Coronary artery (tissue), 2 donors: Measurements from ENCODE around the gene TSPAN9.
"Not testable (repeated sequence)": the region's sequence is repeated elsewhere in the genome, so short reads cannot be mapped to it uniquely, and the experiment has no call there.

Experiments used
- DNase-seq: peaks from one replicate; pipeline ENCODE4 v3.0.0-alpha.2; 2017; ENCODE audit warnings: low spot score
- H3K27ac ChIP-seq, 2 donors: fragments of 200-600 bp; sonication (generic); one replicate each; pipeline ENCODE4 v1.5.1; 2016 to 2019
- H3K4me3 ChIP-seq: fragments of 200-600 bp; sonication (generic); 2 replicates; pipeline ENCODE4 v1.5.1; 2016; ENCODE audit warnings: mild to moderate bottlenecking, moderate library complexity
- CTCF ChIP-seq: fragments of 200-600 bp; sonication (generic); IDR thresholded peaks from one replicate; pipeline ENCODE4 v1.5.1; 2019; ENCODE audit warnings: antibody characterized with exemption

Gene TSPAN9

GRCh38 chr12:3065300-3065699, 11.9 kb upstream of the TSPAN9 start:
- Histone ChIP-seq H3K4me3 (no peak overlapping the region), H3K27ac (no peak overlapping the region)
- DNase-seq: no peak
- TF ChIP-seq CTCF: no peak

- not testable (repeated sequence) for H3K27ac ChIP-seq, DNase-seq, H3K4me3 ChIP-seq
Observed at GRCh38 chr12:3065846-3066245, 11.3 kb upstream of the TSPAN9 start.

GRCh38 chr12:3069714-3070113, 7.5 kb upstream of the TSPAN9 start:
- TF ChIP-seq CTCF: no peak

GRCh38 chr12:3071107-3071506, 6.1 kb upstream of the TSPAN9 start:
- no peak overlapping the region for H3K4me3 ChIP-seq
- no peak for TF ChIP-seq CTCF
- no peak overlapping the region for H3K27ac ChIP-seq
- DNase-seq: no peak

More at GRCh38 chr12:3069714-3070113, 7.5 kb upstream of the TSPAN9 start:
- no peak for DNase-seq
- Histone ChIP-seq H3K27ac (no peak overlapping the region), H3K4me3 (no peak overlapping the region)

GRCh38 chr12:3071710-3072109, 5.5 kb upstream of the TSPAN9 start:
- TF ChIP-seq CTCF: no peak
- Histone ChIP-seq H3K27ac (no peak overlapping the region), H3K4me3 (no peak overlapping the region)
- no peak for DNase-seq

GRCh38 chr12:3073438-3074250, 3.5 kb upstream of the TSPAN9 start:
- DNase-seq: peak; percentile 83
- Histone ChIP-seq H3K4me3 (no peak overlapping the region), H3K27ac (peak overlapping the region in 1 of 2 donors; percentile 35)
- TF ChIP-seq CTCF: peak; percentile 95

- TF ChIP-seq CTCF: no peak
- no peak overlapping the region for H3K4me3 ChIP-seq
- H3K27ac ChIP-seq: no peak overlapping the region
- DNase-seq: no peak
Observed at GRCh38 chr12:3075315-3075714, 1.9 kb upstream of the TSPAN9 start.
